K562 (cell line): ENCODE results near the gene HOXC5. TPM values are rescaled to one million over a fixed set of nuclear protein-coding genes. Genes with fewer than 3 reads are reported as not detected.

Experiments
- ARID2 ChIP-seq: fragments of 450-650 bp; IDR thresholded peaks from 2 replicates; pipeline ENCODE4 v1.6.1; 2017; ENCODE audit warnings: antibody characterized with exemption, mild to moderate bottlenecking
- BRF1 ChIP-seq: IDR thresholded peaks from 3 replicates; pipeline ENCODE4 v1.6.1; 2011; ENCODE audit warnings: borderline replicate concordance, mild to moderate bottlenecking; ENCODE audit not compliant: insufficient read length; ENCODE audit errors: extremely low read depth
- C11orf30 ChIP-seq: fragments of 450-650 bp; IDR thresholded peaks from 2 replicates; pipeline ENCODE4 v1.6.1; 2016; ENCODE audit warnings: low read depth, mild to moderate bottlenecking
- CC2D1A ChIP-seq: fragments of 450-650 bp; IDR thresholded peaks from 2 replicates; pipeline ENCODE4 v1.6.1; 2017; ENCODE audit warnings: mild to moderate bottlenecking
- E2F3 ChIP-seq: fragments of 250-450 bp; sonication (Bioruptor Pico); IDR thresholded peaks from 2 replicates; pipeline ENCODE4 v1.4.0; 2020; ENCODE audit warnings: mild to moderate bottlenecking
- GATA2 ChIP-seq: sonication (generic); formaldehyde crosslinking; IDR thresholded peaks from 2 replicates; pipeline ENCODE4 v1.4.0; 2020; ENCODE audit warnings: mild to moderate bottlenecking, missing genetic modification reagents
- MLX ChIP-seq, 2 experiments: fragments of 450-650 bp in 1 of 2; sonication (generic) in 1 of 2; formaldehyde crosslinking; conservative IDR thresholded peaks; 2 replicates each; pipeline versions ENCODE4 v1.4.0 to v1.8.1; 2020 to 2022; ENCODE audit warnings: mild to moderate bottlenecking in 1 of 2, missing genetic modification reagents in 1 of 2
- NUFIP1 ChIP-seq: fragments of 450-650 bp; IDR thresholded peaks from 2 replicates; pipeline ENCODE4 v1.6.1; 2018; ENCODE audit not compliant: partially characterized antibody
- PHF20 ChIP-seq: fragments of 450-650 bp; IDR thresholded peaks from 2 replicates; pipeline ENCODE4 v1.6.1; 2018; ENCODE audit not compliant: partially characterized antibody
- POLR2H ChIP-seq: IDR thresholded peaks from 2 replicates; pipeline ENCODE4 v1.6.1; 2016; ENCODE audit warnings: missing genetic modification characterization, low read depth, mild to moderate bottlenecking, control low read depth, missing compliant biosample characterization, moderate library complexity
- POLR3A ChIP-seq: IDR thresholded peaks from 2 replicates; pipeline ENCODE4 v1.6.1; 2011; ENCODE audit warnings: borderline replicate concordance, mild to moderate bottlenecking, moderate library complexity; ENCODE audit not compliant: insufficient read length, insufficient read depth; ENCODE audit errors: extremely low read depth
- PYGO2 ChIP-seq: fragments of 450-650 bp; IDR thresholded peaks from 2 replicates; pipeline ENCODE4 v1.6.1; 2016; ENCODE audit warnings: mild to moderate bottlenecking, missing genetic modification characterization, moderate library complexity, missing compliant biosample characterization
- REST ChIP-seq, 2 experiments: fragments of 450-650 bp; formaldehyde crosslinking in 1 of 2; IDR thresholded peaks; 2 replicates each; pipeline versions ENCODE4 v1.4.0 to v1.6.1; 2014 to 2020; ENCODE audit warnings: mild to moderate bottlenecking in 2 of 2, borderline replicate concordance in 1 of 2, low read depth in 1 of 2
- RFX5 ChIP-seq: IDR thresholded peaks from 2 replicates; pipeline ENCODE4 v1.6.1; 2011; ENCODE audit warnings: low read depth, mild to moderate bottlenecking, improper control_type of control experiment, low read length
- SMAD1 ChIP-seq: fragments of 150-350 bp; IDR thresholded peaks from 2 replicates; pipeline ENCODE4 v1.6.1; 2014; ENCODE audit warnings: low read length, low read depth; ENCODE audit not compliant: partially characterized antibody
- SRF ChIP-seq, 2 experiments: fragments of 250-450, 450-650 bp in 1 of 2; sonication (Bioruptor Pico) in 1 of 2; sonication (generic) in 1 of 2; formaldehyde crosslinking; IDR thresholded peaks; 2 replicates each; pipeline versions ENCODE4 v1.5.0 to v1.5.1; 2020 to 2022; ENCODE audit warnings: mild to moderate bottlenecking in 1 of 2, missing genetic modification reagents in 1 of 2
- TRIM25 ChIP-seq: fragments of 450-650 bp; IDR thresholded peaks from 2 replicates; pipeline ENCODE4 v1.7.0; 2016; ENCODE audit warnings: borderline replicate concordance
- ZC3H11A ChIP-seq: IDR thresholded peaks from 2 replicates; pipeline ENCODE4 v1.6.1; 2012; ENCODE audit warnings: low read depth, low read length, improper control_type of control experiment
- ZNF561 ChIP-seq: fragments of 450-650 bp; formaldehyde crosslinking; conservative IDR thresholded peaks from 2 replicates; pipeline ENCODE4 v1.4.0; 2020; ENCODE audit warnings: mild to moderate bottlenecking, moderate library complexity
- polyA plus RNA-seq, 8 experiments: library from polyadenylated mRNA; depleted of rRNA in 4 of 8; stranded (reverse) in 5 of 8; unstranded in 3 of 8; fragments of >200 nt; fragmentation: Nextera tagmentation in 2 of 8; fragmentation: Illumina TruSeq in 1 of 8; extraction: Ambion mirVana in 2 of 8; extraction: Trizol in 1 of 8; gene quantifications; 2 replicates each; pipeline versions ENCODE4 v1.2.1 to v1.2.3, GENCODE V29; 2011 to 2014; ENCODE audit warnings: inconsistent platforms in 1 of 8, missing spikeins in 1 of 8
- total RNA-seq, 7 experiments: library from RNA; depleted of rRNA in 6 of 7; stranded (reverse); fragments of >200 nt in 6 of 7; fragmentation: Illumina TruSeq in 2 of 7; extraction: Trizol in 2 of 7; gene quantifications; 2 replicates each; pipeline versions ENCODE4 v1.2.1 to v1.2.3, GENCODE V29; 2011 to 2021; ENCODE audit warnings: low replicate concordance in 1 of 7

Gene HOXC5
- total and polyA plus RNA-seq, 9 of the 15 experiments (the other 6 are each of a cell fraction or from before 2014, with no cell fraction given): 0.10 to 0.44 (median 0.18) TPM; not detected in 4

GRCh38 chr12:53999559-54000115 is 33.2 kb upstream of the HOXC5 start (continued):
- TF ChIP-seq REST (IDR thresholded peaks at IDR 0.05; ENCODE audit: borderline replicate concordance): peak; percentile 62
- TF ChIP-seq REST (CRISPR knock-in tag; IDR thresholded peaks at IDR 0.05; ENCODE audit: low read depth): no peak
- no peak for TF ChIP-seq POLR3A
- TF ChIP-seq E2F3 (CRISPR knock-in tag): no peak
- TF ChIP-seq ZC3H11A: no peak
- TF ChIP-seq TRIM25: no peak
- no peak for TF ChIP-seq CC2D1A
- TF ChIP-seq RFX5: no peak
- no peak for TF ChIP-seq GATA2
- TF ChIP-seq BRF1: no peak
- no peak for TF ChIP-seq SRF (CRISPR knock-in tag; IDR thresholded peaks at IDR 0.05)
- TF ChIP-seq PYGO2 (tag): no peak
- TF ChIP-seq NUFIP1: no peak
- no peak for TF ChIP-seq ZNF561 (CRISPR knock-in tag)
- no peak for TF ChIP-seq ARID2
- no peak for TF ChIP-seq POLR2H
- TF ChIP-seq PHF20: peak; percentile 18
- TF ChIP-seq SMAD1: no peak
- no peak for TF ChIP-seq MLX (CRISPR knock-in tag; conservative IDR thresholded peaks at IDR 0.05)
- no peak for TF ChIP-seq C11orf30
